H1 (cell line): ENCODE measurements around the gene MVD. TPM values are rescaled to one million over a fixed set of nuclear protein-coding genes. Genes with fewer than 3 reads are reported as not detected.

ENCODE experiments used
- CBX5 ChIP-seq: fragments of 300-800, 300-1000 bp; sonication (generic); IDR thresholded peaks from 2 replicates; pipeline ENCODE4 v1.7.1; 2016; ENCODE audit warnings: antibody characterized with exemption, low read length, low read depth
- JUN ChIP-seq: IDR thresholded peaks from 2 replicates; pipeline ENCODE4 v1.6.1; 2011; ENCODE audit warnings: low read depth, mild to moderate bottlenecking, improper control_type of control experiment, low read length
- polyA plus RNA-seq, 7 experiments: library from polyadenylated mRNA; depleted of rRNA in 3 of 7; stranded (reverse) in 5 of 7; unstranded in 2 of 7; fragments of >200 nt in 5 of 7; fragments of 200-250 nt in 2 of 7; gene quantifications; 1 replicate in 5 of 7; 2 replicates in 1 of 7; 4 replicates in 1 of 7; pipeline versions ENCODE4 v1.2.1 to v1.2.3, GENCODE V29; 2011 to 2013; ENCODE audit warnings: missing spikeins in 2 of 7, mixed read lengths in 2 of 7
- total RNA-seq: library from RNA; stranded (reverse); fragmentation: NEBNext Ultra II Directional; extraction: Animal tissue kit (Norgen Biotek cat#: 25700); gene quantifications from 2 replicates; pipeline ENCODE4 v1.2.1, GENCODE V29; 2021

MVD gene
- total and polyA plus RNA-seq, 2 of the 8 experiments (the other 6 are each of a cell fraction or from before 2014, with no cell fraction given) = 47.2 to 77.3 TPM

DNA sequence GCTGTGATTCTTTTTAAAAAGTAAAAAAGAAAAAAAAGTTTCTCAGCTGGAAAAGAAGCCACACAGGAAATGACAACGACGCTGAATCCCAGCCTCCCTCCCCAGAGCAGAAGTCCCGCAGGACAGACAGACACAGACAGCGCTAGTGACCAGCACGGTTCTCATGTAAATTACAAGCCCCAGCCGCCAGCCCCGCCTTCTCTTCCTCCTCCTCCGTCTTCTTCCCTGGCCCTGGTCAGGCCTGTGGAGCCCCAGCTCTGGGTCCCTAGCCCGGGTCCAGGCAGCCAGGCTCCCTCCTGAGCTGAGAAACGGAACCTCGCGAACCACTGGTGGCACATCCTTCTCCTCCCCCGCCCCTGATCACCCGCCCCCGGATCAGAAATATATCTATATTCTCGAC is 31.5 kb downstream of the MVD start (continued):
- TF ChIP-seq CBX5 = no peak
- no peak for TF ChIP-seq JUN
